ENCODE measurements around the gene SPPL3.
"Not testable (repeated sequence)": the region's sequence is repeated elsewhere in the genome, so short reads cannot be mapped to it uniquely, and the experiment has no call there.

SPPL3 gene

GRCh38 chr12:120797677-120798642 is 106.2 kb downstream of the SPPL3 start:
- no peak for DNase-seq
- TF ChIP-seq GATA1 (IDR thresholded peaks at IDR 0.05; ENCODE audit: low read depth, low read length), result no peak

DNA sequence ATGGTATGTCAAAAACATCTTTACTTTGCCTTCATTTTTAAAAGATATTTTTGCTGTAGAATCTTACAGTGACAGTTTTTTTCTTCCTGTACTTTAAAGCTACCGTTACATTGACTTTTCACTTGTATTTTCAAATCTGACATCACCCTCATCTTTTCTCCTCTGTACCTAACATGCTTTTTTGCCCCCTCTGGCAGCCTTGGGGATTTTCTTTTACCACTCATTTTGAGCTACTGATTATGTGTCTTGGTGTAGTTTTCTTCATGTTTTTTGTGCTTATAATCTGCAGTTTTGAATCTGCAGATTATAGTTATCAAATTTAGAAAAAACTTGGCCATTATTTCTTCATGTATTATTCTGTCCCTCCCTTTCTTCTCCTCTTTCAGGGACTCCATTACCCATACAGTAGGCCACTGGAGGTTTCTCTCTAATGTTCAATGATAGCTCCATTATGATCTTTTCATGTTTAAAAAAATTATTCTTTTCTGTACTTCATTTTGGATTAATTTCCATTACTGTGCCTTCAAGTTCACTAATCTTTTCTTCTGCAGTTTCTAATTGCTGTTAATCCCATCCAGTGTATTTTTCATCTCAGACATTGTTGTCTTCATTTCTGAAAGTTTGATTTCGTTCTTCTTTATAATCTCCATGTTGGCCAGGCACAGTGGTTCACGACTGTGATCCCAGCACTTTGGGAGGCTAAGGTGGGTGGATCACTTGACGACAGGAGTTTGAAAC is 108.5 kb downstream of the SPPL3 start:
- DNase-seq, result no peak
- TF ChIP-seq POLR2A (IDR thresholded peaks at IDR 0.05; ENCODE audit: low read length), result no peak
- no peak for TF ChIP-seq GATA1 (IDR thresholded peaks at IDR 0.05; ENCODE audit: low read depth, low read length)

GRCh38 chr12:120793357-120793756 is 110.8 kb downstream of the SPPL3 start:
- no peak for TF ChIP-seq POLR2A (IDR thresholded peaks at IDR 0.05; ENCODE audit: low read length)
- TF ChIP-seq GATA1 (IDR thresholded peaks at IDR 0.05; ENCODE audit: low read depth, low read length), result no peak

DNA sequence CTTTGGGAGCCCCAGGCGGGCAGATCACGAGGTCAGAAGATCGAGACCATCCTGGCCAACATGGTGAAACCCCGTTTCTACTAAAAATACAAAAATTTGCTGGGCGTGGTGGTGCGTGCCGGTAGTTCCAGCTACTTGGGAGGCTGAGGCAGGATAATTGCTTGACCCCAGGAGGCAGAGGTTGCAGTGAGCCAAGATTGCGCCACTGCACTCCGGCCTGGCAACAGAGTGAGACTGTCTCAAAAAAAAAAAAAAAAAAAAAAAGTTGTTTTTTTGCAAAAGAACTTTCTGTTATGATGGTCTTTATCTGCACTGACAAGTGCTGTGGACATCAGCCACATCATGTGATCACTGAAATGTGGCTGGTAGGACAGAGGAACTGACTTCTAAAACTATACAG is 111.7 kb downstream of the SPPL3 start:
- not testable (repeated sequence) for DNase-seq

More at GRCh38 chr12:120793357-120793756, 110.8 kb downstream of the SPPL3 start:
- DNase-seq, result no peak

DNA sequence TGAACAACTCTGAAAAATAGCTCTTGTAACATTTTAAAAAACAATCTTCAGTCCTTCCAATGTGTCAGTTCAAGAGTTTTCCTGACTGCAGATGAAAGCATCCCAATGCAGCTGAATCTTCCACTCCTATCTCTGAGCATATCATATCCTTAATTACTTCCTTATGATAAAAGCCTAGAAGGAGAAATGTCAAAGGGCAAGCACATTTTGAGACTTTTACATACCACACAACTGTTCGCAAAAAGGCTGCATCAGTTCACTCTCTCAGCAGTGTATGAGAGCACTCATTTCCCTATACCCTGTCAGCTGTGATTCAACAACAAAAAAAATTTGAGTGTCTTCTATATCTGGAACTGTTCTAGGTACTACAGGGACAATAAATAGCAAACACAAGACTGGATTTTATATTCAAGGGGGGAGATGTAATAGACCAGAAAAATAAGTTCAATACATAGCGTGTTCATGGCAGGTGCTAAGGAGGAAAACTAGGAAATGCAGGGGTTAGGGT is 112.4 kb downstream of the SPPL3 start:
- TF ChIP-seq GATA1 (IDR thresholded peaks at IDR 0.05; ENCODE audit: low read depth, low read length), result no peak
- no peak for TF ChIP-seq POLR2A (IDR thresholded peaks at IDR 0.05; ENCODE audit: low read length)
- no peak for DNase-seq

- TF ChIP-seq POLR2A (IDR thresholded peaks at IDR 0.05; ENCODE audit: low read length) (no peak), GATA1 (IDR thresholded peaks at IDR 0.05; ENCODE audit: low read depth, low read length) (no peak)
- no peak for DNase-seq
Observed at GRCh38 chr12:120790114-120790513, 114.0 kb downstream of the SPPL3 start.

- TF ChIP-seq POLR2A (IDR thresholded peaks at IDR 0.05; ENCODE audit: low read length), result no peak
- TF ChIP-seq GATA1 (IDR thresholded peaks at IDR 0.05; ENCODE audit: low read depth, low read length), result no peak
- no peak for DNase-seq
Observed at GRCh38 chr12:120787889-120788288, 116.3 kb downstream of the SPPL3 start.

- TF ChIP-seq GATA1 (IDR thresholded peaks at IDR 0.05; ENCODE audit: low read depth, low read length) (no peak), POLR2A (IDR thresholded peaks at IDR 0.05; ENCODE audit: low read length) (no peak)
- DNase-seq, result no peak
Observed at GRCh38 chr12:120784804-120785203, 119.4 kb downstream of the SPPL3 start.

DNA sequence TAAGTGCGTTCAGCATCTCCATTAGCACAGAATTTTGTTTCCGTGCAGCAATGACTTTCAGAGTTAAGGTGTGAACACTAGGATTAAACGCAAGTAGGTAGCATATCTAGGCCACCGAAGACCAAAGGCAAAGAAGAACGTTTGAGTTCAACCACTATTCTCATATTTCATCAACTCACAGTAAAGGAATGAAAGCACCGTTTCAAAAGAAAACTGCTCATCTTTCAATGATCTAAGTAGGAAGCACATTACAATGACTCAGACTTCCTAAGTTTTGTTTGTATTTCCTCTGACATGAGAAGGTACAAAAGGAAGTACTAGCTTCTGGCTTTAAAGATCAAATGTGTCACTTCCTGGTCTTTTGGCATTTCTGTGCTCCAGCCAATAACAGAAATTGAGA is 121.0 kb downstream of the SPPL3 start:
- TF ChIP-seq POLR2A (IDR thresholded peaks at IDR 0.05; ENCODE audit: low read length) (no peak), GATA1 (IDR thresholded peaks at IDR 0.05; ENCODE audit: low read depth, low read length) (no peak)
- DNase-seq, result no peak

DNA sequence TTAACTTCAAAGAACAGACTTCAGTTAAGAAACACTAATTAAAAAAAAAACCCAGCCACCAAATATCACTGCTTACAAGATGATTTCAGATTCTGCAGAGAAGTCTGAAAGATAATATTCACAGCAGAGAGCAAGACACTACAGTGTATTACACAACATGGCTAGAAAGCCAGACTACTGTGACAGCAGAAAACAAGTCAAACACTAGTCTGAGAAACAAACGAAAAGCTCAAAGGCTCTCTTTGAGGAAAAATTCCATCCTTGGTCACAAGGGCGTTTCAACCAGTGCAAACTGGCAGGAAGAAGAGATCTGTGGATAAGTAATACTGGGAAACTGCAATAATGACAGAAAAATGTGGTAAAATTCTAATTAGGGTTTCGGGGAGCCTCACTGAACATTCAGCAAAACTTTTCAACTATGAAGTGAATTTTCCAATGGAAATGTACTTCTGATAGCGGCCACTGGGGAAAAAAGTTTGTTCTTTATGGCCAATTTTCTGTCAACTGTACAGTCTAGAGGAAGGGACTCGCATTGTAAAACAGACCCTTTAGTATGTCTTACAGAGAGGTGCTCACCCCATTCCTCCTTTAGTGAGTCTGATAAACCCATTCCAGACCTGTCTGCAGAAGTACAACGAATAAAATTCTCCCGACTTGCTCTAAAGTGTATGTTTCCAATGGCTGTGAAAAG is 128.2 kb downstream of the SPPL3 start:
- TF ChIP-seq POLR2A (IDR thresholded peaks at IDR 0.05; ENCODE audit: low read length), result no peak
- TF ChIP-seq GATA1 (IDR thresholded peaks at IDR 0.05; ENCODE audit: low read depth, low read length), result no peak
- DNase-seq, result no peak

GRCh38 chr12:120774169-120774916 is 129.8 kb downstream of the SPPL3 start:
- TF ChIP-seq GATA1 (IDR thresholded peaks at IDR 0.05; ENCODE audit: low read depth, low read length) (no peak), POLR2A (IDR thresholded peaks at IDR 0.05; ENCODE audit: low read length) (no peak)
- DNase-seq, result no peak

GRCh38 chr12:120771097-120771496 is 133.1 kb downstream of the SPPL3 start:
- TF ChIP-seq GATA1 (IDR thresholded peaks at IDR 0.05; ENCODE audit: low read depth, low read length) (no peak), POLR2A (IDR thresholded peaks at IDR 0.05; ENCODE audit: low read length) (no peak)
- no peak for DNase-seq

Measured in erythroblast (primary cell).